IMR-90 (cell line): Measurements from ENCODE around the gene NAT14.

Experiments used
- BHLHE40 ChIP-seq: fragments of 150-350 bp; IDR thresholded peaks from 2 replicates; pipeline ENCODE4 v1.6.1; 2016; ENCODE audit warnings: mild to moderate bottlenecking, low read depth, low read length
- CHD1 ChIP-seq: IDR thresholded peaks from 2 replicates; pipeline ENCODE4 v1.6.1; 2012; ENCODE audit warnings: low read depth, low read length, improper control_type of control experiment
- CTCF ChIP-seq: conservative IDR thresholded peaks from 2 replicates; pipeline ENCODE4 v1.5.1; 2012; ENCODE audit warnings: mild to moderate bottlenecking, low read depth, low read length, improper control_type of control experiment
- FOS ChIP-seq: fragments of 150-350 bp; IDR thresholded peaks from 2 replicates; pipeline ENCODE4 v1.6.1; 2016; ENCODE audit warnings: low read depth, low read length
- MAFK ChIP-seq: IDR thresholded peaks from 2 replicates; pipeline ENCODE4 v1.6.1; 2012; ENCODE audit warnings: low read depth, low read length, improper control_type of control experiment
- MAZ ChIP-seq: IDR thresholded peaks from 2 replicates; pipeline ENCODE4 v1.6.1; 2012; ENCODE audit warnings: low read depth, mild to moderate bottlenecking, low read length, improper control_type of control experiment, moderate library complexity, borderline replicate concordance
- MXI1 ChIP-seq: IDR thresholded peaks from 2 replicates; pipeline ENCODE4 v1.6.1; 2012; ENCODE audit warnings: low read depth, mild to moderate bottlenecking, low read length, moderate library complexity, borderline replicate concordance
- NFE2L2 ChIP-seq: fragments of 150-350 bp; IDR thresholded peaks from 2 replicates; pipeline ENCODE4 v1.6.1; 2016; ENCODE audit warnings: low read depth, mild to moderate bottlenecking, low read length
- POLR2A ChIP-seq: IDR thresholded peaks from 2 replicates; pipeline ENCODE4 v1.6.1; 2012; ENCODE audit warnings: mild to moderate bottlenecking, low read depth, low read length
- RAD21 ChIP-seq: IDR thresholded peaks from 2 replicates; pipeline ENCODE4 v1.6.1; 2012; ENCODE audit warnings: low read length, improper control_type of control experiment
- RCOR1 ChIP-seq: IDR thresholded peaks from 2 replicates; pipeline ENCODE4 v1.6.1; 2012; ENCODE audit warnings: mild to moderate bottlenecking, low read length, improper control_type of control experiment; ENCODE audit not compliant: insufficient replicate concordance
- RFX5 ChIP-seq: IDR thresholded peaks from 2 replicates; pipeline ENCODE4 v1.8.0; 2012; ENCODE audit warnings: low read depth, mild to moderate bottlenecking, low read length, moderate library complexity
- SMC3 ChIP-seq: fragments of 150-350 bp; IDR thresholded peaks from 2 replicates; pipeline ENCODE4 v1.6.1; 2016; ENCODE audit warnings: low read depth, mild to moderate bottlenecking, antibody characterized with exemption, low read length, moderate library complexity
- USF2 ChIP-seq: fragments of 150-350 bp; IDR thresholded peaks from 2 replicates; pipeline ENCODE4 v1.6.1; 2017; ENCODE audit warnings: mild to moderate bottlenecking, antibody characterized with exemption, low read length, low read depth

- TF ChIP-seq RAD21, result no peak
- no peak for TF ChIP-seq CTCF
- no peak for TF ChIP-seq CHD1
- no peak for TF ChIP-seq POLR2A
- no peak for TF ChIP-seq MXI1
- TF ChIP-seq RCOR1, result no peak
- no peak for TF ChIP-seq RFX5
- no peak for TF ChIP-seq SMC3
- TF ChIP-seq USF2, result no peak
- TF ChIP-seq NFE2L2, result no peak
- TF ChIP-seq FOS, result no peak
- no peak for TF ChIP-seq MAFK
- no peak for TF ChIP-seq BHLHE40
- TF ChIP-seq MAZ, result no peak
Observed at GRCh38 chr19:55442372-55442961, 42.5 kb upstream of the NAT14 start.
